ENCODE results near the gene C1QL1. TPM values are rescaled to one million over a fixed set of nuclear protein-coding genes. Genes with fewer than 3 reads are reported as not detected.
A peak's percentile ranks its signal among the peaks of the same experiment; 100 is the strongest.

Gene C1QL1
- total and polyA plus RNA-seq, 9 of the 15 experiments (the other 6 are each of a cell fraction or from before 2014, with no cell fraction given) = 0.07 to 0.12 (median 0.09) TPM; not detected in 6

DNA sequence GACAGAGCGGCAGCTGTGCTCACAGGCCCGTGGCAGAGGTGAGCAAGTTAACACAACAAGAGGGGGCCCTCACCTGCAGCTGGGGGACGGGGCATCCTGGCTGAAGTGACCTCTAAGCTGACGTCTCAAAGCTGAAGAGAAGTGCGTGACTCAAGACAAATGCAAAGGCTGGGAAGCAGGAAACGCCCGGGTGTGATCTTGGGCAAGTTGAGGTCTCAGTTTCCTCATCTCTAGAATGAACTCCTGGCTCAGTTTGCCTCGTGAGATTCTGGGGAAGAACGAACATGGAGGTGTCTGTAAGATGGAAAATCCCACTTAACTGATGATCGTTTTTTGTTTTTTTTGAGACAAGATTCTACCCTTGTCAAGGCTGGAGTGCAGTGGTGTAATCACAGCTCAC is 40.1 kb upstream of the C1QL1 start (continued):
- TF ChIP-seq MBD2 (IDR thresholded peaks at IDR 0.05; ENCODE audit: borderline replicate concordance, low read depth) (no peak), SMARCE1 (IDR thresholded peaks at IDR 0.05) (no peak)
- TF ChIP-seq, protein P1, sequence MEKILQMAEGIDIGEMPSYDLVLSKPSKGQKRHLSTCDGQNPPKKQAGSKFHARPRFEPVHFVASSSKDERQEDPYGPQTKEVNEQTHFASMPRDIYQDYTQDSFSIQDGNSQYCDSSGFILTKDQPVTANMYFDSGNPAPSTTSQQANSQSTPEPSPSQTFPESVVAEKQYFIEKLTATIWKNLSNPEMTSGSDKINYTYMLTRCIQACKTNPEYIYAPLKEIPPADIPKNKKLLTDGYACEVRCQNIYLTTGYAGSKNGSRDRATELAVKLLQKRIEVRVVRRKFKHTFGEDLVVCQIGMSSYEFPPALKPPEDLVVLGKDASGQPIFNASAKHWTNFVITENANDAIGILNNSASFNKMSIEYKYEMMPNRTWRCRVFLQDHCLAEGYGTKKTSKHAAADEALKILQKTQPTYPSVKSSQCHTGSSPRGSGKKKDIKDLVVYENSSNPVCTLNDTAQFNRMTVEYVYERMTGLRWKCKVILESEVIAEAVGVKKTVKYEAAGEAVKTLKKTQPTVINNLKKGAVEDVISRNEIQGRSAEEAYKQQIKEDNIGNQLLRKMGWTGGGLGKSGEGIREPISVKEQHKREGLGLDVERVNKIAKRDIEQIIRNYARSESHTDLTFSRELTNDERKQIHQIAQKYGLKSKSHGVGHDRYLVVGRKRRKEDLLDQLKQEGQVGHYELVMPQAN (IDR thresholded peaks at IDR 0.05; ENCODE audit: borderline replicate concordance) = no peak

DNA sequence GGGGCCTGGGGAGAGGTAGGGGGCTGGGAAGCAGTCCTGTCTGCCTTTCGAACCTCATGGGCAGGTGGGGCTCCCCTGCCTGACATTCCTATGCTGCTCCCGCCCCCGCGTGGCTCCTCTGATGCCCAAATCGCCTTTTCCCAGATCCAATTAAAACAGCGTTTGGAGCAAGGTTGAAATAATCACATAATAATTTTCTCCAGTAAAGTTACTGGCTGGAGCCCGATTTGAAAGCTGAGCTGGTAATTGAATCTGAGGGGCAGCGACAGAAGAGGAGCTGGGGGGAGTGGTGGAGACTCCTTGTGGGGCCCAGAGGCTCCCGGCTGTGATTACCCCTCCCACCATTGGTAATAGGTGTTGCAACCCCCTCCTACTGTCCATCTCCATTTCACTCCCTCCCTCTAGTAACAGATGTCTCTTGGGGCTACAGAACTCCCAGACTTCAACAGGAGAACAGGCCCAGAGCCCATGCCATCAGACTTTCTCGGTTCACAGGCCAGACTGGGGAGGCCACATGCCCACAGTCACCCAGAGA is 38.9 kb upstream of the C1QL1 start:
- Histone ChIP-seq H3K36me3 (ENCODE audit: control insufficient read depth, insufficient read depth, low read length) (no peaks in the 10 kb centered on the region), H3K27ac (ENCODE audit: extremely low read depth, low read depth, low read length) (no peak overlapping the region), H3K9me3 (replicated peaks; ENCODE audit: control insufficient read depth, insufficient read depth, low read depth, low read length) (no peaks in the 10 kb centered on the region), H2AFZ (ENCODE audit: low read depth, low read length) (no peak overlapping the region), H3K9ac (ENCODE audit: insufficient read depth in 1 of 2, low read depth in 2 of 2, low read length in 2 of 2) (no peak overlapping the region), H3K4me3 (no peak overlapping the region), H3K4me1 (replicated peaks in 1 of 2; ENCODE audit: control insufficient read depth in 2 of 2, insufficient read depth in 2 of 2, low read length in 2 of 2) (peaks cover 0 to 9% of the 10 kb centered on the region in 2 experiments; a peak in 1 of 5 replicates), H3K4me2 (ENCODE audit: insufficient read depth, low read length) (no peak overlapping the region), H3K79me2 (ENCODE audit: control insufficient read depth, insufficient read depth, low read length) (no peaks in the 10 kb centered on the region), H3K9me1 (ENCODE audit: control insufficient read depth, insufficient read depth, low read length) (no peaks in the 10 kb centered on the region), H3K27me3 (ENCODE audit: control insufficient read depth in 2 of 2, insufficient read depth in 2 of 2, low read length in 2 of 2) (peaks cover 12 to 59% of the 10 kb centered on the region in 2 experiments; a peak in 4 of 5 replicates), H4K20me1 (replicated peaks; ENCODE audit: control insufficient read depth, insufficient read depth, low read length) (no peaks in the 10 kb centered on the region)
- in situ Hi-C loops (cut with MboI) = no loop called here
- BruUV-seq (replicated peaks) = no TSS peak
- ChIA-PET POLR2A (no interaction called here), CTCF (ENCODE audit: low intra/inter-chr PET ratio) (no interaction called here)
- TF ChIP-seq RAD21 (CRISPR knock-in tag; conservative IDR thresholded peaks at IDR 0.05 in 1 of 2, IDR thresholded peaks at IDR 0.05 in 1 of 2) (0 out of 4 replicates have a peak, but pooled peaks of 1 of the 2 experiments have one; percentile 11), RCOR1 (IDR thresholded peaks at IDR 0.05; ENCODE audit: borderline replicate concordance in 1 of 2, low read depth in 2 of 2, low read length in 2 of 2) (no peak)
- TF ChIP-seq, protein P2, sequence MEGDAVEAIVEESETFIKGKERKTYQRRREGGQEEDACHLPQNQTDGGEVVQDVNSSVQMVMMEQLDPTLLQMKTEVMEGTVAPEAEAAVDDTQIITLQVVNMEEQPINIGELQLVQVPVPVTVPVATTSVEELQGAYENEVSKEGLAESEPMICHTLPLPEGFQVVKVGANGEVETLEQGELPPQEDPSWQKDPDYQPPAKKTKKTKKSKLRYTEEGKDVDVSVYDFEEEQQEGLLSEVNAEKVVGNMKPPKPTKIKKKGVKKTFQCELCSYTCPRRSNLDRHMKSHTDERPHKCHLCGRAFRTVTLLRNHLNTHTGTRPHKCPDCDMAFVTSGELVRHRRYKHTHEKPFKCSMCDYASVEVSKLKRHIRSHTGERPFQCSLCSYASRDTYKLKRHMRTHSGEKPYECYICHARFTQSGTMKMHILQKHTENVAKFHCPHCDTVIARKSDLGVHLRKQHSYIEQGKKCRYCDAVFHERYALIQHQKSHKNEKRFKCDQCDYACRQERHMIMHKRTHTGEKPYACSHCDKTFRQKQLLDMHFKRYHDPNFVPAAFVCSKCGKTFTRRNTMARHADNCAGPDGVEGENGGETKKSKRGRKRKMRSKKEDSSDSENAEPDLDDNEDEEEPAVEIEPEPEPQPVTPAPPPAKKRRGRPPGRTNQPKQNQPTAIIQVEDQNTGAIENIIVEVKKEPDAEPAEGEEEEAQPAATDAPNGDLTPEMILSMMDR (IDR thresholded peaks at IDR 0.05 in 2 of 3, conservative IDR thresholded peaks at IDR 0.05 in 1 of 3; ENCODE audit: insufficient read depth in 2 of 3, low read depth in 1 of 3, low read length in 3 of 3) = peak in 1 of 3 experiments; percentile 26; a peak in 1 of 6 replicates
- intact Hi-C loops (cut with micrococcal nuclease) = no loop called here
- ATAC-seq (no peak; the same call in 2 of the 3 replicates), FAIRE-seq (no peak), DNase-seq (ENCODE audit: extremely low read depth in 1 of 4, low spot score in 3 of 4) (no peak)
- WGBS (ENCODE audit: insufficient coverage, low coverage, missing lambda C conversion rate) = 2% methylated on average over 10 of the region's 10 CpGs

Data from K562 (cell line).